Thymus (tissue), 11 donors: ENCODE data around the gene TMEM234. TPM values are rescaled to one million over a fixed set of nuclear protein-coding genes. Genes with fewer than 3 reads are reported as not detected.
A peak's percentile ranks its signal among the peaks of the same experiment; 100 is the strongest.

Experiments used
- DNase-seq, 9 donors: peaks; one replicate each; pipeline ENCODE4 v3.0.0-alpha.2; 2013; ENCODE audit warnings: low spot score in 9 of 9, low read depth in 6 of 9, missing footprints in 1 of 9
- H3K27ac ChIP-seq, 2 donors: one replicate each; pipeline ENCODE4 v1.5.1; 2013; ENCODE audit warnings: control low read depth in 1 of 2, low read depth in 1 of 2, low read length in 1 of 2, mild to moderate bottlenecking in 1 of 2, moderate library complexity in 1 of 2
- H3K27me3 ChIP-seq, 2 donors: one replicate each; pipeline ENCODE4 v1.5.1; 2013; ENCODE audit warnings: low read length in 1 of 2; ENCODE audit not compliant: control insufficient read depth in 2 of 2, insufficient read depth in 1 of 2
- H3K36me3 ChIP-seq, 2 donors: one replicate each; pipeline ENCODE4 v1.5.1; 2013; ENCODE audit warnings: low read length in 1 of 2, mild to moderate bottlenecking in 1 of 2, moderate library complexity in 1 of 2; ENCODE audit not compliant: control insufficient read depth in 2 of 2, insufficient read depth in 2 of 2
- H3K4me1 ChIP-seq, 2 donors: one replicate each; pipeline ENCODE4 v1.5.1; 2013; ENCODE audit warnings: low read length in 2 of 2; ENCODE audit not compliant: control insufficient read depth in 2 of 2, insufficient read depth in 2 of 2
- H3K4me3 ChIP-seq, 2 donors: one replicate each; pipeline ENCODE4 v1.5.1; 2013; ENCODE audit warnings: low read length in 2 of 2, control low read depth in 1 of 2, mild to moderate bottlenecking in 1 of 2
- H3K9me3 ChIP-seq, 2 donors: one replicate each; pipeline ENCODE4 v1.5.1; 2013; ENCODE audit warnings: low read length in 1 of 2, mild to moderate bottlenecking in 1 of 2; ENCODE audit not compliant: control insufficient read depth in 2 of 2, insufficient read depth in 1 of 2
- WGBS: extraction: QIAGEN DNeasy Blood & Tissue Kit; methylation state at CpG from one replicate; pipeline ENCODE4 v1.1.7; 2013; 5-methylcytosine and 5-hydroxymethylcytosine counted together
- polyA plus RNA-seq: library from polyadenylated mRNA; stranded (reverse); fragments of 200-250 nt; gene quantifications from one replicate; pipeline ENCODE4 v1.2.3, GENCODE V29; 2013
- total RNA-seq: library from RNA; stranded (reverse); fragments of 120-200 nt; gene quantifications from one replicate; pipeline ENCODE4 v1.2.4, GENCODE V29; 2013
- donor health status: healthy.

The TMEM234 gene
- total and polyA plus RNA-seq, 2 donors = 8.5 to 15.4 TPM

DNA sequence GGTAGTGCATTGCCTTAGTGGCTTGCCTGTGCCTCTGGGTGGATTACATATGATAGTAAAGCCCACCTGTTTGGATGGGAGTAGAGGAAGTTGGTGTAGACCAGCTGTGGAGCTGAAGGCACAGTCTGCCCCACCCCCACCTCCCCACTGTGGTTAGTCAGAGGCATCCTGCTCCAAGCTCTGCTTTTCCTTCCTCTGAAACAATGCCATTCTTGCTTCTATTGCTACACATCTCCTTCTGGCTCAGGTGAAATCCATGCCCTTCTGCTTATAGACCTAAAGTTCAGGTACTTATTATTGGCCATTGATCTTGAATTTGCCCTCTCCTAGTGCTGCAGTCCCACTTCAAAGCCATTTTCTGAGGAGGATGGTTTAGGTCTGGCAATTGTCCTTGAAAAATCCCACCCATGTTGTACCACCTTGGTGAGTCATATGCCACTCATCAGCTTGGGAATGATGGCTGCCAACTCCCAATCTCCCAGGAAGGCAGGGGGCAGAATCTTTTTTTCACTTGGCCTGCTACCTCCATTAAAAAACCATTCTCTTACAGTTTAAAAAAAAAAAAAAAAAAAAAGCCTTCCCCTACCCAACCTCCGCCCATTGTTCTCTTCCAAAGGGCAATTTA, 49.4 kb downstream of the TMEM234 start:
- peak overlapping the region in 1 of 2 donors; percentile 60 for H3K27ac ChIP-seq
- 96% methylated on average over 1 of the region's 1 CpG for WGBS
- DNase-seq = peak; percentile 57 to 89 (median 69)
- no peaks in the 10 kb centered on the region for H3K27me3 ChIP-seq
- no peak overlapping the region for H3K4me3 ChIP-seq
- H3K9me3 ChIP-seq = no peaks in the 10 kb centered on the region
- peaks cover 34 to 67% of the 10 kb centered on the region in 2 donors for H3K36me3 ChIP-seq
- peaks cover 14 to 18% of the 10 kb centered on the region in 2 donors for H3K4me1 ChIP-seq

GRCh38 chr1:32170991-32171390, 51.2 kb downstream of the TMEM234 start:
- no peak overlapping the region for H3K27ac ChIP-seq
- H3K36me3 ChIP-seq = peaks cover 48 to 78% of the 10 kb centered on the region in 2 donors
- no peak for DNase-seq
- H3K4me3 ChIP-seq = no peak overlapping the region
- WGBS = 95% methylated on average over 4 of the region's 4 CpGs
- H3K27me3 ChIP-seq = no peaks in the 10 kb centered on the region
- peaks cover 14 to 18% of the 10 kb centered on the region in 2 donors for H3K4me1 ChIP-seq
- no peaks in the 10 kb centered on the region for H3K9me3 ChIP-seq

Other genes with a start within 250 kb of the TMEM234 start
- gene KHDRBS1, start 208.5 kb downstream of the TMEM234 start, total RNA-seq = 71.8 TPM
- gene KHDRBS1, start 208.5 kb downstream of the TMEM234 start, polyA plus RNA-seq = 124 TPM
- gene TMEM39B, start 149.4 kb downstream of the TMEM234 start, total RNA-seq = 4.7 TPM
- gene TMEM39B, start 149.4 kb downstream of the TMEM234 start, polyA plus RNA-seq = 13.1 TPM
- gene KPNA6, start 114.3 kb downstream of the TMEM234 start, total RNA-seq = 17.1 TPM
- 10.0 TPM for gene KPNA6, start 114.3 kb downstream of the TMEM234 start, polyA plus RNA-seq
- gene TXLNA, start 42.7 kb downstream of the TMEM234 start, total RNA-seq = 33.1 TPM
- 17.7 TPM for gene TXLNA, start 42.7 kb downstream of the TMEM234 start, polyA plus RNA-seq
- gene CCDC28B, start 21.8 kb downstream of the TMEM234 start, total RNA-seq = 64.1 TPM
- 28.7 TPM for gene CCDC28B, start 21.8 kb downstream of the TMEM234 start, polyA plus RNA-seq
- 3.0 TPM for gene IQCC, start 16.7 kb downstream of the TMEM234 start, total RNA-seq
- gene IQCC, start 16.7 kb downstream of the TMEM234 start, polyA plus RNA-seq = 2.8 TPM
- gene DCDC2B, start 13.3 kb downstream of the TMEM234 start, total RNA-seq = not detected
- 0.09 TPM for gene DCDC2B, start 13.3 kb downstream of the TMEM234 start, polyA plus RNA-seq
- 161 TPM for gene EIF3I, start 54 bp upstream of the TMEM234 start, total RNA-seq
- gene EIF3I, start 54 bp upstream of the TMEM234 start, polyA plus RNA-seq = 155 TPM
- 1.2 TPM for gene FAM167B, start 24.9 kb upstream of the TMEM234 start, total RNA-seq
- 6.8 TPM for gene FAM167B, start 24.9 kb upstream of the TMEM234 start, polyA plus RNA-seq
- gene LCK, start 28.9 kb upstream of the TMEM234 start, total RNA-seq = 467 TPM
- gene LCK, start 28.9 kb upstream of the TMEM234 start, polyA plus RNA-seq = 175 TPM
- 150 TPM for gene HDAC1, start 69.7 kb upstream of the TMEM234 start, total RNA-seq
- 103 TPM for gene HDAC1, start 69.7 kb upstream of the TMEM234 start, polyA plus RNA-seq
- 89.0 TPM for gene MARCKSL1, start 113.9 kb upstream of the TMEM234 start, total RNA-seq
- 113 TPM for gene MARCKSL1, start 113.9 kb upstream of the TMEM234 start, polyA plus RNA-seq
- 1.6 TPM for gene FAM229A, start 140.1 kb upstream of the TMEM234 start, total RNA-seq
- gene FAM229A, start 140.1 kb upstream of the TMEM234 start, polyA plus RNA-seq = 14.6 TPM
- gene TSSK3, start 140.2 kb upstream of the TMEM234 start, total RNA-seq = 0.28 TPM
- 2.6 TPM for gene TSSK3, start 140.2 kb upstream of the TMEM234 start, polyA plus RNA-seq
- 35.3 TPM for gene BSDC1, start 172.1 kb upstream of the TMEM234 start, total RNA-seq
- 36.6 TPM for gene BSDC1, start 172.1 kb upstream of the TMEM234 start, polyA plus RNA-seq
- 0.05 TPM for gene ZBTB8B, start 242.7 kb upstream of the TMEM234 start, total RNA-seq
- 0.05 TPM for gene ZBTB8B, start 242.7 kb upstream of the TMEM234 start, polyA plus RNA-seq